ENCODE results near the gene PLVAP. TPM values are rescaled to one million over a fixed set of nuclear protein-coding genes. Genes with fewer than 3 reads are reported as not detected.

Gene PLVAP
- total and polyA plus RNA-seq, 9 of the 15 experiments (the other 6 are each of a cell fraction or from before 2014, with no cell fraction given), result 0.09 to 0.84 (median 0.51) TPM; not detected in 4

DNA sequence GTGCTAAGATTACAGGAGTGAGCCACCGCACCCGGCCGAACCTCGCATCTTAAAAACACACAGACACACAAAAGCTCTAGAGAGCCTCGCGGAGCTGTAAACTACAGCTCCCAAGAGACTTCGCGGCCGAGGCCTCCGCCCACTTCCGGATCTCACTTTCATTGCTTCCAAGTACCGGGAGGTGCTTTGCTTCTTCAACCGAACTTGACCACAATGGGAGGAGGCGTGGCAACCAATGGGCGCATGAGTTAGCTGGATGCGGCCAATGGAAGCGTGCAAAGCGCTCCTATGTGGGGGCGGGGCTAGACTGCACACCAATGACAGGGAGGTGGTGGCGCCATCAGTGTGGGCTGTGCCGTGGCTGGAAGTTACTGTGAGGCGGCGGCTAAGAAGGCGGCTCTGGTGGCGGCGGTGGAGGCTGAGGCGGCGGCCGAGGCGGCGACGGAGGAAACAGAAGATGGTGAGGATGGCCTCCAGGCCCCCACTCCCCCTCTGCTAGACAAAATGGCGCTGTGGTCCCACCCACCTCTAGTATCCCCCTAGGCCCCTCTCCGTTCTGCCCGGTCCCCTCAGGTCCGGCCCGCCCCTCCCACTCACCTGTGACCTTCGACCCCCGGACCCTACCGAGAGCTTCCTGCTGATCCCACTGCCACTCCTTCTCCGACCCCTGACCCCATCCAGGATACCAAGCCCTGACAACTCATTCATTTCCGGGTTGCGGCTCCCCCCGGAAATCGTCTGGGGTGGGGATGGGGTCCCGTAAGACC, 67.8 kb downstream of the PLVAP start, which contains the start of gene DDA1 (continued):
- TF ChIP-seq TEAD4 (IDR thresholded peaks at IDR 0.05; ENCODE audit: low read length) (no peak), TEAD4 (CRISPR knock-in tag; IDR thresholded peaks at IDR 0.05; ENCODE audit: borderline replicate concordance) (no peak), PHF21A (IDR thresholded peaks at IDR 0.05; ENCODE audit: borderline replicate concordance, low read depth) (no peak), SMARCB1 (IDR thresholded peaks at IDR 0.05; ENCODE audit: insufficient read length, low read depth) (no peak), SMAD3 (CRISPR knock-in tag; conservative IDR thresholded peaks at IDR 0.05) (0 out of 2 replicates have a peak, but pooled peaks have one; percentile 9), ZNF507 (tag; conservative IDR thresholded peaks at IDR 0.05) (no peak), SMARCA4 (IDR thresholded peaks at IDR 0.05) (no peak), CBFA2T3 (IDR thresholded peaks at IDR 0.05) (no peak), YBX1 (IDR thresholded peaks at IDR 0.05) (no peak), CEBPB (tag; IDR thresholded peaks at IDR 0.05) (no peak), ZNF197 (CRISPR knock-in tag; IDR thresholded peaks at IDR 0.05; ENCODE audit: low read depth) (peak; percentile 45; the same call in 1 of the 2 replicates), ZBTB1 (CRISPR knock-in tag; IDR thresholded peaks at IDR 0.05; ENCODE audit: borderline replicate concordance, low read depth) (no peak; the same call in 1 of the 2 replicates)
- TF ChIP-seq, protein P1, sequence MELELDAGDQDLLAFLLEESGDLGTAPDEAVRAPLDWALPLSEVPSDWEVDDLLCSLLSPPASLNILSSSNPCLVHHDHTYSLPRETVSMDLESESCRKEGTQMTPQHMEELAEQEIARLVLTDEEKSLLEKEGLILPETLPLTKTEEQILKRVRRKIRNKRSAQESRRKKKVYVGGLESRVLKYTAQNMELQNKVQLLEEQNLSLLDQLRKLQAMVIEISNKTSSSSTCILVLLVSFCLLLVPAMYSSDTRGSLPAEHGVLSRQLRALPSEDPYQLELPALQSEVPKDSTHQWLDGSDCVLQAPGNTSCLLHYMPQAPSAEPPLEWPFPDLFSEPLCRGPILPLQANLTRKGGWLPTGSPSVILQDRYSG (tag; conservative IDR thresholded peaks at IDR 0.05; ENCODE audit: low read depth), result no peak
- TF ChIP-seq, protein P2, sequence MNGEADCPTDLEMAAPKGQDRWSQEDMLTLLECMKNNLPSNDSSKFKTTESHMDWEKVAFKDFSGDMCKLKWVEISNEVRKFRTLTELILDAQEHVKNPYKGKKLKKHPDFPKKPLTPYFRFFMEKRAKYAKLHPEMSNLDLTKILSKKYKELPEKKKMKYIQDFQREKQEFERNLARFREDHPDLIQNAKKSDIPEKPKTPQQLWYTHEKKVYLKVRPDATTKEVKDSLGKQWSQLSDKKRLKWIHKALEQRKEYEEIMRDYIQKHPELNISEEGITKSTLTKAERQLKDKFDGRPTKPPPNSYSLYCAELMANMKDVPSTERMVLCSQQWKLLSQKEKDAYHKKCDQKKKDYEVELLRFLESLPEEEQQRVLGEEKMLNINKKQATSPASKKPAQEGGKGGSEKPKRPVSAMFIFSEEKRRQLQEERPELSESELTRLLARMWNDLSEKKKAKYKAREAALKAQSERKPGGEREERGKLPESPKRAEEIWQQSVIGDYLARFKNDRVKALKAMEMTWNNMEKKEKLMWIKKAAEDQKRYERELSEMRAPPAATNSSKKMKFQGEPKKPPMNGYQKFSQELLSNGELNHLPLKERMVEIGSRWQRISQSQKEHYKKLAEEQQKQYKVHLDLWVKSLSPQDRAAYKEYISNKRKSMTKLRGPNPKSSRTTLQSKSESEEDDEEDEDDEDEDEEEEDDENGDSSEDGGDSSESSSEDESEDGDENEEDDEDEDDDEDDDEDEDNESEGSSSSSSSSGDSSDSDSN (IDR thresholded peaks at IDR 0.05; ENCODE audit: borderline replicate concordance in 1 of 2, low read depth in 2 of 2, low read length in 2 of 2), result no peak
- TF ChIP-seq, protein P3, sequence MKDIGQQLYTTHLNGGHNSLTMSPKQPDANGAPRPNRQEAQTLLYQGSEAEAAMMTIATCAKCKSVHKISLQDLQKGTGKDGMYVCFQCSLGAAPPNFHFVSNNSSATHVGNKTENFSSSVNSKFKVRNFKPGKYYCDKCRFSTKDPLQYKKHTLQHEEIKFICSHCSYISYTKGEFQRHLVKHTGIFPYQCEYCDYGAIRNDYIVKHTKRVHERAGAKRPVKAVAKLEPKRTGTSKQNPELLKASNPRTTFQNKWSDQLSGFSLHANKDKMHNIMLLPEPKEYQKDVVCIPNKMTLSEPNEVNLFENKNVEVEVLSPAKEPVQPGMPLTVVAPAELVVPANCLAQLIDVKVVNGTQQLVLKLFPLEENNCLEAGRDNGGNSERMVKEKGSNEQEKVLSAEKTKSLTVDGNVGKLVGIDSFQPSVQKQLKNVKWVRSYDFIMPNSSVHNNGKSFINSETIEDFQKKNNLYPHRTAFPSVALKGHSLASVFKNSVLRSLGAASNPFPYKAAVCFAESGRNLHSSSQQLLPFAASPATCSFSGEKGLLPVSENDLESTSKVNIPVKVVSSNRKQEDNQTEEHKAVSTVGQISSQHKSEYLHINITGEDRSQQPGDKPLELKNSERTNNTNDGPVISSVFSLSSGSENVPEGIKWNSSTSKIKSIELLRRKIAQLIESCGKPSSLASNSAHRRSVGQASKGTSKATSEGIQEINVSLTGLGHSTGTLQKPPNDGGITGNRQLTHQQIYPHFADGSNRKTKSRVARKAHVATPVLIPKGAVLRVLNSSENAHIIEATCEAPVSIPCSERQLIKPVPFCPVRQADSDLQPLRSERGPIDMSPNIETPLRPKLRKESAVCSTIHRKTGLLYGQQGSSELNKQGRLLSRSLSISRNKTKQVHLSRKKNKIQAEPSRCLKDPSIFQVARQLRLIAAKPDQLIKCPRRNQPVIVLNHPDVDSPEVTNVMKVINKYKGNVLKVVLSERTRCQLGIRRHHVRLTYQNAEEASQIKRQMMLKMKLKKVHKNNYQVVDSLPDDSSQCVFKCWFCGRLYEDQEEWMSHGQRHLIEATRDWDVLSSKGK (CRISPR knock-in tag; IDR thresholded peaks at IDR 0.05), result no peak
- TF ChIP-seq, protein P4, sequence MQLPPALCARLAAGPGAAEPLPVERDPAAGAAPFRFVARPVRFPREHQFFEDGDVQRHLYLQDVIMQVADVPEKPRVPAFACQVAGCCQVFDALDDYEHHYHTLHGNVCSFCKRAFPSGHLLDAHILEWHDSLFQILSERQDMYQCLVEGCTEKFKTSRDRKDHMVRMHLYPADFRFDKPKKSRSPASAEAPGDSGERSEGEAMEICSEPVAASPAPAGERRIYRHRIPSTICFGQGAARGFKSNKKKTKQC (CRISPR knock-in tag; IDR thresholded peaks at IDR 0.05), result no peak
- TF ChIP-seq, protein P5, sequence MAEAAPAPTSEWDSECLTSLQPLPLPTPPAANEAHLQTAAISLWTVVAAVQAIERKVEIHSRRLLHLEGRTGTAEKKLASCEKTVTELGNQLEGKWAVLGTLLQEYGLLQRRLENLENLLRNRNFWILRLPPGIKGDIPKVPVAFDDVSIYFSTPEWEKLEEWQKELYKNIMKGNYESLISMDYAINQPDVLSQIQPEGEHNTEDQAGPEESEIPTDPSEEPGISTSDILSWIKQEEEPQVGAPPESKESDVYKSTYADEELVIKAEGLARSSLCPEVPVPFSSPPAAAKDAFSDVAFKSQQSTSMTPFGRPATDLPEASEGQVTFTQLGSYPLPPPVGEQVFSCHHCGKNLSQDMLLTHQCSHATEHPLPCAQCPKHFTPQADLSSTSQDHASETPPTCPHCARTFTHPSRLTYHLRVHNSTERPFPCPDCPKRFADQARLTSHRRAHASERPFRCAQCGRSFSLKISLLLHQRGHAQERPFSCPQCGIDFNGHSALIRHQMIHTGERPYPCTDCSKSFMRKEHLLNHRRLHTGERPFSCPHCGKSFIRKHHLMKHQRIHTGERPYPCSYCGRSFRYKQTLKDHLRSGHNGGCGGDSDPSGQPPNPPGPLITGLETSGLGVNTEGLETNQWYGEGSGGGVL (CRISPR knock-in tag; IDR thresholded peaks at IDR 0.05), result no peak

Measured in K562 (cell line).